SK-N-SH treated with all-trans-retinoic acid at 6 μM for 48 hours (cell line): Measurements from ENCODE around the gene ITM2C.

Source experiments
- RARB ChIP-seq: fragments of 250-450 bp; sonication (Bioruptor Pico); IDR thresholded peaks from 2 replicates; pipeline ENCODE4 v1.8.0; 2021; ENCODE audit warnings: mild to moderate bottlenecking, moderate library complexity
- ZC3H10 ChIP-seq: fragments of 250-450 bp; sonication (Bioruptor Pico); IDR thresholded peaks from 2 replicates; pipeline ENCODE4 v1.5.1; 2021; ENCODE audit warnings: mild to moderate bottlenecking, moderate library complexity
- ZNF70 ChIP-seq: fragments of 450-650 bp; formaldehyde crosslinking; IDR thresholded peaks from 2 replicates; pipeline ENCODE4 v1.5.0; 2020; ENCODE audit warnings: mild to moderate bottlenecking, moderate library complexity
- TF ChIP-seq, protein P1 (sequence below): fragments of 250-450 bp; sonication (Bioruptor Pico); IDR thresholded peaks from 2 replicates; pipeline ENCODE4 v1.5.1; 2020; ENCODE audit warnings: low read depth, mild to moderate bottlenecking, moderate library complexity

DNA sequence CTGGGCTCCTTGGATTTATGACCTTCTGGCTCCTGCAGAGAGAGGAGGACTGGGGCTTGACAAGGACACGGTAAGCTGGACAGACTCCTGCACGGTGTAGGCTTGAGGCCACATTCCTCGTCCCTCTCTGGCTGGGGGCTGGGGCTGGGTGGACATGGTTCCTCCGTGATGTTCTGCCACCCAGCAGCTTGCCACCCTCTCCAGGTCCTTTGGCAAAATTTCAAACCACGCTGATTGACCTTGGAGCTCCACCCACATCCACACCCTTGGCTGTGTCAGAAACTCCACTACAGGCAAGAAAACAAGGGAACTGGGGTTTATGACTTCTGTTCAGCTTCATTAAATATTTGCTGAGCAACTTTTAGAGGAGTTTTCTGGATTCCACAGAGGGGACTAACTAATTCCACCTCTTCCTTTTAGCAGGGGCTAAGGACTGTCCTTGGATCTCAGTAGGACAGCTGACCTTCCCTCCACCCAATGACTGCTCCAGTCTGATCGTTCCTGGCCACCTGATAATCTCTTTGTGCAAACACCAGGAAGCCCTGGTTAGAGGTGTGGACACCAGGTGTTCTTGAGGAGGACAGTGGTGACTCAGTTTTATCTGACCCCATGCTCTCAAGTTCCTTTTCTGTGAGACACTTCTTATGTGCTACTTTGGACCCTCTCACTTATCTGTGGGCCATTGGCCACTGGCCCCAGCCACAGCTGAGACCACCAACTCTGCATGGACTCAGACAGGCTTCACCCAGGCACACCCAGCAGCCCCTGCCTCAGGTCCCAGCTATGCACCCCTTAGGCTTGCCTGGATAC lies 31.0 kb downstream of the ITM2C start:
- TF ChIP-seq ZC3H10 (CRISPR knock-in tag) = no peak
- TF ChIP-seq, protein P1, sequence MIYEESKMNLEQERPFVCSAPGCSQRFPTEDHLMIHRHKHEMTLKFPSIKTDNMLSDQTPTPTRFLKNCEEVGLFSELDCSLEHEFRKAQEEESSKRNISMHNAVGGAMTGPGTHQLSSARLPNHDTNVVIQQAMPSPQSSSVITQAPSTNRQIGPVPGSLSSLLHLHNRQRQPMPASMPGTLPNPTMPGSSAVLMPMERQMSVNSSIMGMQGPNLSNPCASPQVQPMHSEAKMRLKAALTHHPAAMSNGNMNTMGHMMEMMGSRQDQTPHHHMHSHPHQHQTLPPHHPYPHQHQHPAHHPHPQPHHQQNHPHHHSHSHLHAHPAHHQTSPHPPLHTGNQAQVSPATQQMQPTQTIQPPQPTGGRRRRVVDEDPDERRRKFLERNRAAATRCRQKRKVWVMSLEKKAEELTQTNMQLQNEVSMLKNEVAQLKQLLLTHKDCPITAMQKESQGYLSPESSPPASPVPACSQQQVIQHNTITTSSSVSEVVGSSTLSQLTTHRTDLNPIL (CRISPR knock-in tag) = no peak
- TF ChIP-seq ZNF70 (CRISPR knock-in tag) = no peak
- no peak for TF ChIP-seq RARB (CRISPR knock-in tag)
